HCT116 (cell line): ENCODE data around the gene TEX9. TPM values are rescaled to one million over a fixed set of nuclear protein-coding genes. Genes with fewer than 3 reads are reported as not detected.

Experiments
- ATAC-seq: fragments of 200-7000 bp; cut with Tn5 transposase; 2 replicates; pipeline ENCODE4 v1.9.1; 2020; ENCODE audit warnings: mild to moderate bottlenecking, moderate library complexity
- BruUV-seq: library from RNA; stranded (reverse); fragments of 400-500 nt; replicated peaks from 2 replicates; lab custom pipeline; 2021; lab: Mats Ljungman, UMichigan
- CTCF ChIA-PET: fragments of 300-600 bp; sonication (Branson Sonifier 250); formaldehyde crosslinking; loops from one replicate; lab custom pipeline; 2021; ENCODE audit warnings: antibody characterized with exemption; lab: Charles Lee
- POLR2A ChIA-PET: fragments of 300-600, 350-600 bp; sonication (Branson Sonifier 250); formaldehyde crosslinking; loops from one replicate; lab custom pipeline; 2021; ENCODE audit warnings: antibody characterized with exemption; lab: Charles Lee
- RAD21 ChIA-PET, 2 experiments: fragments of 300-600 bp; sonication (Branson Sonifier 250); formaldehyde crosslinking; loops; one replicate each; lab custom pipeline; 2023; ENCODE audit warnings: low total read pairs in 2 of 2; ENCODE audit not compliant: uncharacterized antibody in 2 of 2, unreplicated experiment in 2 of 2, low non-redundant PET in 1 of 2; lab: Charles Lee
- DNase-seq: peaks from one replicate; pipeline ENCODE4 v3.0.0-alpha.2; 2010; ENCODE audit warnings: low read depth, low spot score
- H2AFZ ChIP-seq: fragments of 200-600 bp; shearing (Covaris generic), sonication (generic); 2 replicates; pipeline ENCODE4 v1.6.1; 2017; ENCODE audit warnings: low read depth, mixed run types, mixed read lengths, antibody characterized with exemption, low read length; ENCODE audit not compliant: poor library complexity, severe bottlenecking
- H3K27ac ChIP-seq: 2 replicates; pipeline ENCODE4 v1.5.1; 2012; ENCODE audit warnings: low read depth, low read length
- H3K27me3 ChIP-seq: fragments of 200-600 bp; sonication (generic); 2 replicates; pipeline ENCODE4 v1.6.1; 2016; ENCODE audit warnings: mixed run types, low read length, mixed read lengths; ENCODE audit not compliant: insufficient read depth
- H3K36me3 ChIP-seq, 2 experiments: fragments of 200-500 bp in 1 of 2; fragments of 200-600 bp in 1 of 2; sonication (Bioruptor generic) in 1 of 2; sonication (generic) in 1 of 2; 2 replicates each; pipeline versions ENCODE4 v1.5.1 to v1.6.1; 2014 to 2016; ENCODE audit warnings: low read length in 2 of 2, inconsistent platforms in 1 of 2, mixed read lengths in 1 of 2, mixed run types in 1 of 2; ENCODE audit not compliant: insufficient read depth in 2 of 2, control insufficient read depth in 1 of 2
- H3K4me1 ChIP-seq, 2 experiments: fragments of 200-600 bp in 1 of 2; sonication (generic) in 1 of 2; 2 replicates each; pipeline versions ENCODE4 v1.5.1 to v1.6.1; 2012 to 2017; ENCODE audit warnings: low read length in 2 of 2, inconsistent platforms in 1 of 2, mild to moderate bottlenecking in 1 of 2, mixed read lengths in 1 of 2, mixed run types in 1 of 2, moderate library complexity in 1 of 2; ENCODE audit not compliant: insufficient read depth in 2 of 2, control insufficient read depth in 1 of 2
- H3K4me2 ChIP-seq: fragments of 200-600 bp; sonication (generic); 2 replicates; pipeline ENCODE4 v1.6.1; 2017; ENCODE audit warnings: mixed run types, low read length, mixed read lengths
- H3K4me3 ChIP-seq, 2 experiments: fragments of 200-600 bp in 1 of 2; sonication (generic) in 1 of 2; replicated peaks in 1 of 2; 2 replicates each; pipeline ENCODE4 v1.5.1; 2011 to 2016; ENCODE audit warnings: low read length in 2 of 2, control low read depth in 1 of 2, low read depth in 1 of 2, mild to moderate bottlenecking in 1 of 2, mixed read lengths in 1 of 2, mixed run types in 1 of 2
- H3K79me2 ChIP-seq: fragments of 200-600 bp; sonication (generic); 2 replicates; pipeline ENCODE4 v1.6.1; 2017; ENCODE audit warnings: mild to moderate bottlenecking, mixed run types, low read length, moderate library complexity, mixed read lengths; ENCODE audit not compliant: insufficient read depth
- H3K9ac ChIP-seq: fragments of 200-600 bp; sonication (generic); 2 replicates; pipeline ENCODE4 v1.6.1; 2016; ENCODE audit warnings: low read length, mixed read lengths
- H3K9me2 ChIP-seq: fragments of 200-600 bp; sonication (generic), shearing (Covaris generic); 2 replicates; pipeline ENCODE4 v1.6.1; 2017; ENCODE audit warnings: mixed run types, mild to moderate bottlenecking, moderate library complexity; ENCODE audit not compliant: insufficient read depth
- H3K9me3 ChIP-seq, 2 experiments: fragments of 200-500 bp in 1 of 2; fragments of 200-600 bp in 1 of 2; sonication (Bioruptor generic) in 1 of 2; sonication (generic) in 1 of 2; 2 replicates each; pipeline ENCODE4 v1.6.1; 2014 to 2017; ENCODE audit warnings: low read length in 2 of 2, mixed read lengths in 2 of 2, inconsistent platforms in 1 of 2, low read depth in 1 of 2, mild to moderate bottlenecking in 1 of 2, mixed run types in 1 of 2, moderate library complexity in 1 of 2; ENCODE audit not compliant: control insufficient read depth in 1 of 2, insufficient read depth in 1 of 2
- H4K20me1 ChIP-seq: fragments of 200-600 bp; sonication (generic), shearing (Covaris generic); 2 replicates; pipeline ENCODE4 v1.6.1; 2017; ENCODE audit warnings: mixed run types, mild to moderate bottlenecking, moderate library complexity; ENCODE audit not compliant: insufficient read depth
- ATF3 ChIP-seq: IDR thresholded peaks from 2 replicates; pipeline ENCODE4 v1.6.1; 2012
- CBX3 ChIP-seq: IDR thresholded peaks from 2 replicates; pipeline ENCODE4 v1.6.1; 2012; ENCODE audit warnings: low read depth
- CEBPB ChIP-seq: IDR thresholded peaks from 2 replicates; pipeline ENCODE4 v1.6.1; 2012; ENCODE audit warnings: low read depth
- ELF1 ChIP-seq: IDR thresholded peaks from 2 replicates; pipeline ENCODE4 v1.6.1; 2012; ENCODE audit warnings: low read depth, borderline replicate concordance
- FOSL1 ChIP-seq: IDR thresholded peaks from 2 replicates; pipeline ENCODE4 v1.6.1; 2012; ENCODE audit warnings: low read depth
- MAX ChIP-seq: IDR thresholded peaks from 2 replicates; pipeline ENCODE4 v1.6.1; 2012
- POLR2A ChIP-seq: IDR thresholded peaks from 2 replicates; pipeline ENCODE4 v1.7.0; 2011; ENCODE audit warnings: borderline replicate concordance; ENCODE audit not compliant: insufficient read depth, insufficient read length; ENCODE audit errors: extremely low read depth
- RAD21 ChIP-seq: IDR thresholded peaks from 2 replicates; pipeline ENCODE4 v1.6.1; 2012; ENCODE audit warnings: low read depth, mild to moderate bottlenecking
- REST ChIP-seq: IDR thresholded peaks from 2 replicates; pipeline ENCODE4 v1.6.1; 2012; ENCODE audit warnings: low read depth
- SIN3A ChIP-seq: IDR thresholded peaks from 2 replicates; pipeline ENCODE4 v1.6.1; 2012; ENCODE audit warnings: low read depth
- SP1 ChIP-seq: IDR thresholded peaks from 2 replicates; pipeline ENCODE4 v1.6.1; 2012; ENCODE audit warnings: low read depth
- TCF7L2 ChIP-seq: IDR thresholded peaks from 2 replicates; pipeline ENCODE4 v1.7.0; 2011; ENCODE audit warnings: borderline replicate concordance, inconsistent platforms; ENCODE audit not compliant: insufficient read depth, insufficient read length; ENCODE audit errors: extremely low read depth
- ZFX ChIP-seq: fragments of 450-650 bp; IDR thresholded peaks from 2 replicates; pipeline ENCODE4 v1.6.1; 2017
- ZNF274 ChIP-seq: fragments of 200-500 bp; sonication (Bioruptor generic); IDR thresholded peaks from 2 replicates; pipeline ENCODE4 v1.6.1; 2014; ENCODE audit warnings: mild to moderate bottlenecking, low read depth, low read length, inconsistent platforms
- intact Hi-C: fragments of 100-400 bp; cut with micrococcal nuclease; formaldehyde crosslinking; loops from 2 replicates; pipeline ENCODE4 v1.10.0; 2022
- total RNA-seq: library from RNA; stranded (reverse); gene quantifications from one replicate; pipeline ENCODE4 v1.2.1, GENCODE V29; 2021; ENCODE audit not compliant: unreplicated experiment

The TEX9 gene
- total RNA-seq, 1 experiment from 2014 or later: 5.2 TPM

GRCh38 chr15:56445746-56446145, 80.5 kb downstream of the TEX9 start:
- ATAC-seq (no peak), DNase-seq (no peak)
- Histone ChIP-seq H3K4me1 (no peaks in the 10 kb centered on the region), H3K4me3 (no peak overlapping the region), H3K27me3 (no peaks in the 10 kb centered on the region), H3K4me2 (no peak overlapping the region), H2AFZ (no peak overlapping the region), H3K36me3 (no peaks in the 10 kb centered on the region), H3K9me2 (no peaks in the 10 kb centered on the region), H3K9me3 (no peaks in the 10 kb centered on the region), H4K20me1 (no peaks in the 10 kb centered on the region), H3K9ac (no peak overlapping the region), H3K79me2 (no peaks in the 10 kb centered on the region), H3K27ac (no peak overlapping the region)
- ChIA-PET CTCF (no interaction called here), RAD21 (no interaction called here), POLR2A (no interaction called here)
- TF ChIP-seq REST: no peak
- intact Hi-C loops: no loop called here
- no TSS peak for BruUV-seq

GRCh38 chr15:56454836-56455235, 89.6 kb downstream of the TEX9 start:
- ATAC-seq (no peak), DNase-seq (no peak)
- no peaks in the 10 kb centered on the region for H3K27me3 ChIP-seq
- intact Hi-C loops: no loop called here
- no peaks in the 10 kb centered on the region for H3K79me2 ChIP-seq
- no peak overlapping the region for H3K4me2 ChIP-seq
- no peak overlapping the region for H2AFZ ChIP-seq
- H3K27ac ChIP-seq: no peak overlapping the region
- ChIA-PET POLR2A (no interaction called here), RAD21 (no interaction called here), CTCF (no interaction called here)
- H4K20me1 ChIP-seq: no peaks in the 10 kb centered on the region
- no peak overlapping the region for H3K9ac ChIP-seq
- no TSS peak for BruUV-seq
- no peaks in the 10 kb centered on the region for H3K4me1 ChIP-seq
- no peaks in the 10 kb centered on the region for H3K36me3 ChIP-seq
- H3K4me3 ChIP-seq: no peak overlapping the region
- H3K9me3 ChIP-seq: no peaks in the 10 kb centered on the region
- H3K9me2 ChIP-seq: no peaks in the 10 kb centered on the region
- TF ChIP-seq SP1: no peak
- no peak for TF ChIP-seq POLR2A
- TF ChIP-seq ATF3: no peak
- TF ChIP-seq REST: no peak
- TF ChIP-seq ELF1: no peak
- TF ChIP-seq CEBPB: no peak
- no peak for TF ChIP-seq SIN3A
- no peak for TF ChIP-seq ZFX
- no peak for TF ChIP-seq CBX3
- no peak for TF ChIP-seq RAD21
- TF ChIP-seq MAX: no peak
- TF ChIP-seq TCF7L2: no peak
- TF ChIP-seq FOSL1: no peak
- TF ChIP-seq ZNF274: no peak
